HG02970 (cell line): Measurements from ENCODE around the gene TMEM79.

ENCODE experiments used
- ATAC-seq: cut with Tn5 transposase; IDR thresholded peaks from one replicate; pipeline ENCODE4 v1.9.1; 2021; ENCODE audit warnings: mild to moderate bottlenecking, moderate library complexity, moderate number of reproducible peaks; ENCODE audit not compliant: unreplicated experiment, low FRiP score

Gene TMEM79

GRCh38 chr1:156262461-156263287 is 21.5 kb upstream of the TMEM79 start:
- ATAC-seq, result no peak

GRCh38 chr1:156263288-156263655 is 20.9 kb upstream of the TMEM79 start:
- ATAC-seq, result no peak

- no peak for ATAC-seq
Observed at GRCh38 chr1:156266051-156266450, 18.1 kb upstream of the TMEM79 start.

- no peak for ATAC-seq
Observed at GRCh38 chr1:156268336-156268735, 15.8 kb upstream of the TMEM79 start.

- ATAC-seq, result no peak
Observed at GRCh38 chr1:156270314-156270713, 13.8 kb upstream of the TMEM79 start.

- ATAC-seq, result no peak
Observed at GRCh38 chr1:156276532-156276931, 7.6 kb upstream of the TMEM79 start.

- ATAC-seq, result no peak
Observed at GRCh38 chr1:156276966-156277381, 7.2 kb upstream of the TMEM79 start.

GRCh38 chr1:156279837-156280236 is 4.3 kb upstream of the TMEM79 start:
- no peak for ATAC-seq

- no peak for ATAC-seq
Observed at GRCh38 chr1:156281281-156281680, 2.8 kb upstream of the TMEM79 start.

GRCh38 chr1:156281693-156282478 is 2.2 kb upstream of the TMEM79 start:
- ATAC-seq, result peak; percentile 14

GRCh38 chr1:156282479-156283222 is 1.5 kb upstream of the TMEM79 start, which contains the start of gene SMG5:
SMG5 (minus strand) TSS chr1:156282825; CDS start chr1:156282680, 145 bp downstream.
- peak; percentile 72 for ATAC-seq

GRCh38 chr1:156283521-156283920 is 604 bp upstream of the TMEM79 start:
- ATAC-seq, result no peak

GRCh38 chr1:156284757-156285156 is 632 bp downstream of the TMEM79 start:
- no peak for ATAC-seq

GRCh38 chr1:156285437-156285836 is 1.3 kb downstream of the TMEM79 start:
- ATAC-seq, result no peak

- ATAC-seq, result no peak
Observed at GRCh38 chr1:156286061-156286460, 1.9 kb downstream of the TMEM79 start.

GRCh38 chr1:156289857-156290256 is 5.7 kb downstream of the TMEM79 start:
- ATAC-seq, result no peak

GRCh38 chr1:156291226-156292061 is 7.3 kb downstream of the TMEM79 start:
- ATAC-seq, result no peak

GRCh38 chr1:156293098-156293434 is 8.9 kb downstream of the TMEM79 start:
- ATAC-seq, result no peak

GRCh38 chr1:156293895-156294294 is 9.8 kb downstream of the TMEM79 start:
- no peak for ATAC-seq

GRCh38 chr1:156295391-156295947 is 11.3 kb downstream of the TMEM79 start, which contains the start of gene GLMP:
GLMP (minus strand) TSS chr1:156295679; CDS start chr1:156295645, 34 bp downstream.
- ATAC-seq, result no peak
